Small intestine (tissue), 7 donors: ENCODE results near the gene PI4KA. TPM values are rescaled to one million over a fixed set of nuclear protein-coding genes. Genes with fewer than 3 reads are reported as not detected.
"Not testable (repeated sequence)": the region's sequence is repeated elsewhere in the genome, so short reads cannot be mapped to it uniquely, and the experiment has no call there.

Experiments used
- DNase-seq, 2 donors: peaks; one replicate each; pipeline versions ENCODE4 v3.0.0 to v3.0.0-alpha.2; 2013
- FAIRE-seq: peaks from 2 replicates; lab custom pipeline; 2012; peaks lifted over from hg19 to GRCh38; lab: Jason Lieb, UNC
- H3K27ac ChIP-seq, 3 donors: one replicate each; pipeline ENCODE4 v1.5.1; 2013; ENCODE audit warnings: low read length in 2 of 3, mild to moderate bottlenecking in 2 of 3, control low read depth in 1 of 3, inconsistent platforms in 1 of 3, low read depth in 1 of 3, moderate library complexity in 1 of 3
- H3K27me3 ChIP-seq, 3 donors: one replicate each; pipeline ENCODE4 v1.6.1; 2013; ENCODE audit warnings: low read length in 3 of 3, inconsistent platforms in 1 of 3; ENCODE audit not compliant: control insufficient read depth in 3 of 3, insufficient read depth in 3 of 3
- H3K36me3 ChIP-seq, 3 donors: one replicate each; pipeline ENCODE4 v1.6.1; 2013; ENCODE audit warnings: low read length in 3 of 3, inconsistent platforms in 1 of 3, low read depth in 1 of 3, mild to moderate bottlenecking in 1 of 3, moderate library complexity in 1 of 3; ENCODE audit not compliant: control insufficient read depth in 3 of 3, insufficient read depth in 2 of 3
- H3K4me1 ChIP-seq, 3 donors: one replicate each; pipeline ENCODE4 v1.6.1; 2013; ENCODE audit warnings: low read length in 2 of 3, inconsistent platforms in 1 of 3, low read depth in 1 of 3, mild to moderate bottlenecking in 1 of 3, moderate library complexity in 1 of 3; ENCODE audit not compliant: control insufficient read depth in 3 of 3, insufficient read depth in 2 of 3
- H3K4me3 ChIP-seq, 3 donors: one replicate each; pipeline ENCODE4 v1.5.1; 2013; ENCODE audit warnings: low read length in 3 of 3, control low read depth in 1 of 3, inconsistent platforms in 1 of 3, low read depth in 1 of 3, mild to moderate bottlenecking in 1 of 3, moderate library complexity in 1 of 3
- H3K9me3 ChIP-seq, 2 donors: one replicate each; pipeline ENCODE4 v1.6.1; 2013; ENCODE audit warnings: low read depth in 1 of 2, low read length in 1 of 2; ENCODE audit not compliant: control insufficient read depth in 2 of 2, insufficient read depth in 1 of 2
- WGBS, 3 donors: extraction: QIAGEN DNeasy Blood & Tissue Kit; methylation state at CpG; one replicate each; pipeline ENCODE4 v1.1.7; 2013; 5-methylcytosine and 5-hydroxymethylcytosine counted together
- polyA plus RNA-seq, 4 donors: library from polyadenylated mRNA; stranded (reverse) in 3 of 4; unstranded in 1 of 4; fragments of 200-250 nt in 3 of 4; fragments of 120-200 nt in 1 of 4; gene quantifications; one replicate each; pipeline versions ENCODE4 v1.2.1 to v1.2.3, GENCODE V29; 2013
- donor health status: healthy with polysubstance abuse.
- donor health status: control.
- donor health status: control.
- donor health status: Bipolar disorder and iron deficiency.
- donor health status: healthy.

PI4KA gene
- polyA plus RNA-seq, 4 donors: 40.5 to 82.0 (median 45.8) TPM

- H3K4me1 ChIP-seq, H3K36me3 ChIP-seq, FAIRE-seq, H3K27ac ChIP-seq, DNase-seq, H3K4me3 ChIP-seq: not testable (repeated sequence)
- Histone ChIP-seq H3K27me3 (peaks cover 0 to 13% (median 2%) of the 10 kb centered on the region in 3 donors), H3K9me3 (peaks cover 0 to 11% of the 10 kb centered on the region in 2 donors)
- WGBS, 3 donors: 68 to 83% (median 69%) methylated on average over 4 of the region's 4 CpGs
Observed at GRCh38 chr22:20662524-20663036, 196.0 kb downstream of the PI4KA start.

- Histone ChIP-seq H3K27me3 (peaks cover 0 to 13% (median 2%) of the 10 kb centered on the region in 3 donors), H3K36me3 (no peaks in the 10 kb centered on the region), H3K4me1 (no peaks in the 10 kb centered on the region), H3K4me3 (no peak overlapping the region), H3K9me3 (peaks cover 0 to 11% of the 10 kb centered on the region in 2 donors), H3K27ac (no peak overlapping the region)
- DNase-seq: no peak
- 83 to 90% (median 90%) methylated on average over 1 of the region's 1 CpG for WGBS, 3 donors
- FAIRE-seq: no peak
Observed at GRCh38 chr22:20661473-20661872, 197.1 kb downstream of the PI4KA start.

GRCh38 chr22:20660441-20661054 lies 198.1 kb downstream of the PI4KA start:
- no peak overlapping the region for H3K4me3 ChIP-seq
- H3K27ac ChIP-seq: no peak overlapping the region
- WGBS, 3 donors: 73 to 84% (median 78%) methylated on average over 6 of the region's 6 CpGs
- H3K36me3 ChIP-seq: no peaks in the 10 kb centered on the region
- DNase-seq (no peak), FAIRE-seq (peak; percentile 76)
- peaks cover 0 to 11% of the 10 kb centered on the region in 2 donors for H3K9me3 ChIP-seq
- no peaks in the 10 kb centered on the region for H3K4me1 ChIP-seq
- peaks cover 0 to 13% (median 2%) of the 10 kb centered on the region in 3 donors for H3K27me3 ChIP-seq

- Histone ChIP-seq H3K4me1 (no peaks in the 10 kb centered on the region), H3K27me3 (peaks cover 0 to 13% (median 2%) of the 10 kb centered on the region in 3 donors), H3K27ac (no peak overlapping the region), H3K36me3 (no peaks in the 10 kb centered on the region), H3K4me3 (no peak overlapping the region), H3K9me3 (peaks cover 0 to 11% of the 10 kb centered on the region in 2 donors)
- DNase-seq (no peak), FAIRE-seq (no peak)
- WGBS, 3 donors: 64 to 82% (median 80%) methylated on average over 2 of the region's 2 CpGs
Observed at GRCh38 chr22:20659920-20660319, 198.7 kb downstream of the PI4KA start.

- Histone ChIP-seq H3K27ac (no peak overlapping the region), H3K9me3 (peaks cover 0 to 11% of the 10 kb centered on the region in 2 donors), H3K27me3 (peaks cover 0 to 8% (median 2%) of the 10 kb centered on the region in 3 donors), H3K36me3 (no peaks in the 10 kb centered on the region), H3K4me3 (no peak overlapping the region), H3K4me1 (no peaks in the 10 kb centered on the region)
- DNase-seq: no peak
- no peak for FAIRE-seq
- 54 to 89% (median 67%) methylated on average over 1 of the region's 1 CpG for WGBS, 3 donors
Observed at GRCh38 chr22:20659258-20659657, 199.4 kb downstream of the PI4KA start.

GRCh38 chr22:20658433-20659222 lies 200.0 kb downstream of the PI4KA start:
- FAIRE-seq (no peak), DNase-seq (no peak)

GRCh38 chr22:20657963-20658362 lies 200.6 kb downstream of the PI4KA start:
- FAIRE-seq (no peak), DNase-seq (no peak)
- 74 to 75% (median 74%) methylated on average over 5 of the region's 5 CpGs for WGBS, 3 donors
- H3K9me3 ChIP-seq: peaks cover 0 to 5% of the 10 kb centered on the region in 2 donors
- H3K36me3 ChIP-seq: no peaks in the 10 kb centered on the region
- no peak overlapping the region for H3K4me3 ChIP-seq
- no peaks in the 10 kb centered on the region for H3K4me1 ChIP-seq
- H3K27ac ChIP-seq: no peak overlapping the region
- no peaks in the 10 kb centered on the region for H3K27me3 ChIP-seq

More at GRCh38 chr22:20658433-20659222, 200.0 kb downstream of the PI4KA start:
- Histone ChIP-seq H3K27ac (no peak overlapping the region), H3K27me3 (peaks cover 0 to 2% (median 0%) of the 10 kb centered on the region in 3 donors), H3K9me3 (peaks cover 0 to 6% of the 10 kb centered on the region in 2 donors), H3K4me1 (no peaks in the 10 kb centered on the region), H3K4me3 (no peak overlapping the region), H3K36me3 (no peaks in the 10 kb centered on the region)
- 72 to 85% (median 82%) methylated on average over 11 of the region's 11 CpGs for WGBS, 3 donors
